Muscle layer of colon (tissue), 2 donors: ENCODE measurements around the gene CMIP.
A peak's percentile ranks its signal among the peaks of the same experiment; 100 is the strongest.
"Not testable (repeated sequence)": the region's sequence is repeated elsewhere in the genome, so short reads cannot be mapped to it uniquely, and the experiment has no call there.

ENCODE experiments used
- H3K27ac ChIP-seq: one replicate; pipeline ENCODE4 v1.7.0; 2013; ENCODE audit warnings: low read depth, mild to moderate bottlenecking, low read length, moderate library complexity
- H3K27me3 ChIP-seq, 2 donors: one replicate each; pipeline ENCODE4 v1.7.0; 2013; ENCODE audit warnings: low read length in 2 of 2, mild to moderate bottlenecking in 2 of 2; ENCODE audit not compliant: insufficient read depth in 2 of 2, control insufficient read depth in 1 of 2
- H3K36me3 ChIP-seq: one replicate; pipeline ENCODE4 v1.7.0; 2013; ENCODE audit warnings: mild to moderate bottlenecking, low read length; ENCODE audit not compliant: insufficient read depth
- H3K4me1 ChIP-seq: one replicate; pipeline ENCODE4 v1.7.0; 2013; ENCODE audit warnings: mild to moderate bottlenecking, low read length; ENCODE audit not compliant: insufficient read depth
- H3K4me3 ChIP-seq, 2 donors: one replicate each; pipeline ENCODE4 v1.7.0; 2013; ENCODE audit warnings: low read length in 2 of 2, low read depth in 1 of 2, mild to moderate bottlenecking in 1 of 2, moderate library complexity in 1 of 2
- H3K9ac ChIP-seq: one replicate; pipeline ENCODE4 v1.7.0; 2013; ENCODE audit warnings: low read length
- H3K9me3 ChIP-seq: one replicate; pipeline ENCODE4 v1.7.0; 2013; ENCODE audit warnings: mild to moderate bottlenecking, low read length
- donor health status: abdominal sarcoma.
- donor health status: Adenocarcinoma of cecum.

The CMIP gene

DNA sequence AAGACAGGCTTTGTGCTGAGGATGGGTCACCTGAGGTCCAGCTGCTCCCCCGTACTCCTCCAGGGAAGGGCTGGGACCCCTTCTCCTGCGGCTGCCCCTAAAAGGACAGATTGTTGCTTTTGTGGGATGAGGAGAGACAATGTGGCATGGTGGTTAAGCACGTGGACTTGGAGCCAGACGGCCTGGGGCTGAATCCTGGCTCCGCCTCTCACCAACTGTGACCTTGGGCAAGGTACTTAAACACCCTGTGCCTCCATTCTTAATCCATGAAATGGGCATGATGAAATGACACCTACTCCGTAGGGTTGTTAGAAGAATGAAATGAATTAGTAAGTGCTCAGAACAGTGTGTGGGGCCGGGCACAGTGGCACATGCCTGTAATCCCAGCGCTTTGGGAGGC is 294.9 kb downstream of the CMIP start:
- Histone ChIP-seq H3K27me3 (no peaks in the 10 kb centered on the region), H3K27ac (no peak overlapping the region), H3K4me3 (no peak overlapping the region), H3K9ac (no peak overlapping the region), H3K36me3 (no peaks in the 10 kb centered on the region), H3K4me1 (peaks cover 10% of the 10 kb centered on the region), H3K9me3 (no peaks in the 10 kb centered on the region)

DNA sequence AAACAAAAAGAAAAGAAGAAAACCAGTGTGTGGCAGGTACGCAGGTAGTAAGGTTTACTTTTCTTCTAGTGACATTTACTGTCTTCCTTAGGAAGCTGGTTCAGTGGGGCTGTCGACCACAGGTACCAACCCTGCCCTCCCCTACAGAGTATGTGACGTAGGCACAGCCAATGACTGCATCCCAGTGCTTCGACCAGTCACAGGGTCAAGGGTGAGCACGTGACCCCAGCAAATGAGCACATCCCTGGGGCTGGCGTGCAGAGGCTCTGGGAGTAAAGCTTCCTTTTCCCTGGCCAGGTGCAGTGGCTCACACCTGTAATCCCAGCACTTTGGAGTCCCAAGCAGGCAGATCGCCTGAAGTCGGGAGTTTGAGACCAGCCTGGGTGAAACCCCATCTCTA is 295.6 kb downstream of the CMIP start:
- Histone ChIP-seq H3K9me3 (no peaks in the 10 kb centered on the region), H3K9ac (no peak overlapping the region), H3K4me3 (no peak overlapping the region), H3K27ac (no peak overlapping the region), H3K27me3 (no peaks in the 10 kb centered on the region), H3K36me3 (no peaks in the 10 kb centered on the region), H3K4me1 (peaks cover 10% of the 10 kb centered on the region)

DNA sequence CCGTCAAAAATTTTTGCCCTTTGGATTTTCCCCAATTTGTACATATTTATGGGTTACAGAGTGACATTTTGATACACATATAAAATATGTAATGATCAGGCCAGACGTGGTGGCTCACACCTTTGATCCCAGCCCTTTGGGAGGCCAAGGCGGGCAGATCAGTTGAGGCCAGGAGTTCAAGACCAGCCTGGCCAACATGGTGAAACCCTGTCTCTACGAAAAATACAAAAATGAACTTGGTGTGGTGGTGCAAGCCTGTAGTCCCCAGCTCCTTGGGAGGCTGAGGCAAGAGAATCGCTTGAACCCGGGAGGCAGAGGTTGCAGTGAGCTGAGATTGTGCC is 296.8 kb downstream of the CMIP start:
- not testable (repeated sequence) for H3K27me3 ChIP-seq, H3K9ac ChIP-seq, H3K27ac ChIP-seq, H3K36me3 ChIP-seq, H3K9me3 ChIP-seq, H3K4me3 ChIP-seq
- peaks cover 17% of the 10 kb centered on the region for H3K4me1 ChIP-seq

DNA sequence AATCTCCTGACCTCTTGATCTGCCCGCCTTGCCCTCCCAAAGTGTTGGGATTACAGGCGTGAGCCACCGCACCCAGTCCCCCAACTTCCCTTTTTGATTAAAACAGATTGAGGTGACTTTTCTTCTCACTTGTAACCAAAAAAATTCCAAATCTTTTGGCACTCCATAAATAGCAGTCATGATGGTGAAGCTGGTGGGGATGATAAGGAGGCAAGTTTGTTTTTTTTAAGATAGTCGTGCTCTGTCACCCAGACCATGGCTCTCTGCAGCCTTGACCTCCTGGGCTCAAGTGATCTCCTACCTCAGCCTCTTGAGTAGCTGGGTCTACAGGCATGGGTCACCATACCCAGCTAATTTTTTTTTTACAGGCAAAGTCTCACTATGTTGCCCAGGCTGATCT is 299.8 kb downstream of the CMIP start:
- H3K27ac ChIP-seq, result no peak overlapping the region
- no peak overlapping the region for H3K9ac ChIP-seq
- no peaks in the 10 kb centered on the region for H3K36me3 ChIP-seq
- H3K4me3 ChIP-seq, result no peak overlapping the region
- no peaks in the 10 kb centered on the region for H3K27me3 ChIP-seq
- peaks cover 11% of the 10 kb centered on the region for H3K4me1 ChIP-seq
- H3K9me3 ChIP-seq, result no peaks in the 10 kb centered on the region

DNA sequence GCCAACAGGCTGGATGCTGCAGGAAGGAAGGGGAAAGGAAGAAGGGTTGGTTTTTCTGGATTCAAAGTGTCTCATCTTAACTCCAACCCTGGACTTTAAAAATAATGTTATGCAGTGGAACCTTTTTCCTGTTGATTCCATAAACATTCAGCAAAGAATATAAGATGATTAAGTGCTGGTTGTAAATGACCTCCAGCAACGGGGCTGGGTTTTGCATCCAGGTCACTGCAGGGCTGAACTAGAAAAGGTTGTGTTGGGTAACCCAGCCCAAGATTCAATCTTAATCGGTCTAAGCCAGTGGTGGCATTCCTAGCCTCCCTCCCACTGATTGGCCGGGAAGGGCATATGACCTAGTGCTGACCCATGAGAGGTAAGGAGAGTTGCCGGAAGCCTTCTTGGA is 300.3 kb downstream of the CMIP start:
- Histone ChIP-seq H3K27me3 (no peaks in the 10 kb centered on the region), H3K9me3 (no peaks in the 10 kb centered on the region), H3K4me3 (no peak overlapping the region), H3K4me1 (peaks cover 11% of the 10 kb centered on the region), H3K27ac (no peak overlapping the region), H3K9ac (no peak overlapping the region), H3K36me3 (no peaks in the 10 kb centered on the region)

DNA sequence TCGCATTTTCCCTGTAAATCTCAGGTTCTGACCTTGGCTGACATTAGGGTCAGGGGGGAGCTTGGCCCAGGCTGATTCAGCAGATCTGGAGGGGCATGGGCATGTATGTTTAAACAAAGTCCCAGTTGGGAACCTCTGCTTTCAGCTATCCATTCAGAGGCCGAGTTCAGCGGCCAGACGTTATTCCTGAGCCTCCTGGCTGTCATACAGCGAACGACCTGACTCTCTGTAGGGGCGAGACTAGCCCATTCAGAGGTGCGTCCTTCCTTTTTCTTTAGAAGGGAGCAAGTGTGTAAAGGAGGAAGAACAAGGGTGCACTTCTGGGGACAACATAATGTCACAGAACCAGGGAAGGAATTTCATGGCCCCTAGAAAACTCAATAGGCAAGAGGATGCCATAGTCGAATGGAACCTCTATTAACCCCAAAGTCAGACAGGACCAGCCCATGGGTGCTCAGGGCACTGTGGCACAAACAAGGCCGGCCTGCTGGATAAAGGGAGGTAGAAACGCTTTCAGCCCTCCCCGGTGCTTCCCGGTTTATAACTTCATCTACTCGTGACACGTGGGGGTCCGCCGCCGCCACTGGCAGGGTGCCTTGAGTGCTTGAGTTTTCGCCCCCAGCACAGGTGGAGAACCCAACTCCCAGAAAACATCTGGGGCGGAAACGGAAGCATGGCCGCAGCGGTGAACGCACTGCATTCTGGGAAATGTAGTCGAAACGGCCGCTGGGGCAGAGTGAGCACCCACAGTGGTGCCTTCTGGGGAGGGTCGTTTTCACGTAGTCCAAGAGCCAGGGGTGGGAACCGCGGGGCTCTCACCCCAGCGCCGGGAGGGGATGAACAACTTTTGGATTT is 301.3 kb downstream of the CMIP start:
- Histone ChIP-seq H3K4me3 (peak overlapping the region; percentile 37 to 69), H3K9ac (no peak overlapping the region), H3K9me3 (no peaks in the 10 kb centered on the region), H3K27me3 (no peaks in the 10 kb centered on the region), H3K27ac (no peak overlapping the region), H3K36me3 (no peaks in the 10 kb centered on the region), H3K4me1 (peaks cover 11% of the 10 kb centered on the region)

DNA sequence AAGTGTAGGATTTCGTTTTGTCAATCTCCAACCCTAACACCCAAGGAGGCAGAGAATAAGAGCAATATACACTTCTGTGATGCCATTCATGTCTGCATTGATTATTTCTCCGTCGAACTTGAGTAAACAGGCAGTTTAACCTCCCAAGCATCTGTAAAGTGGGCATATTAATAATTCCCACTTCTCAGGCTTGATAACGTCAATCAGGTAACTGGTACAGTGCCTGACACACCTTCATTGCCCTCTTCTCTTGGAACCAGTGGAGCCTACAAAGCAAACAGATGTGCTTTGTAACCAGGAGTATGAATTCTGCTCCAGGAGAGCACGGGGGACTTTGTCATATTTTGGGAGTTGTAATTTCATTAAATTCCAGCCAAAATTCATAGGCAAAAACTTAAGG is 302.0 kb downstream of the CMIP start:
- Histone ChIP-seq H3K36me3 (no peaks in the 10 kb centered on the region), H3K9ac (no peak overlapping the region), H3K4me1 (peaks cover 11% of the 10 kb centered on the region), H3K27ac (no peak overlapping the region), H3K9me3 (no peaks in the 10 kb centered on the region), H3K4me3 (peak overlapping the region; percentile 37 to 69), H3K27me3 (no peaks in the 10 kb centered on the region)

DNA sequence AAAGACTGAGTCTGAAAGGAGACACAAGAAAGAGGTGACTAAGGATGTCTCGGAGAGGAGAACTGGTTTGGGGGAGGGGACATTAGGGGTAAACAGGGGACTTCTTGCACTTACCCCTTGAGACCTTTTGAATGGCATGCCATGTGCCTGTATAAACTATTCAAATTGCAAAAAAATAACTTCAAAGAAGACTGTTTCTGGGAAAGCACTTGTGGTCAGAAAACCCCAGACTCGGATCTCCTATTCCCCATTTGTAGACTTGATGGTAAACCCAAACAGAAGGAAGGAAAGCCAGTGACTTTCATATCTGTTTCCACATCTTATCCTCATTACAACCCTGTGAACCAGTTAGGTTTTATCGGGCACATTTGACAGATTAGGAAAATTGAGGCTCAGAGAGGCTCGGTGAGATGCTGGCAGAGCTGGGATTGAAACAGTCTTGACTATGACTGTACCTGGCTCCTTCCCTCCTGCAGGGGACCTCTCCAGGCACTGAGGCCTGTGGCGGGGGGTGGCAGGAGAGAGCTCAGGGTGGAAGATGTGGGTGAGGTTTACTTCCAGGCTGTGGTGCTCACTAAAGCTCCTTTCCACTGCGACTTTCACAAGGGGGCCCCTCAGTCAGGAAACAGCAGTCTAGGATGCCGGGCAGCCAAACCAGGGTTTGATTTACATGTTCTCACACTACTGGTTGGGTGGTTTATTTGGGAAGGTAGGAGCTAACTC is 304.0 kb downstream of the CMIP start:
- no peak overlapping the region for H3K9ac ChIP-seq
- H3K27ac ChIP-seq, result no peak overlapping the region
- peaks cover 11% of the 10 kb centered on the region for H3K4me1 ChIP-seq
- H3K27me3 ChIP-seq, result no peaks in the 10 kb centered on the region
- H3K36me3 ChIP-seq, result no peaks in the 10 kb centered on the region
- no peaks in the 10 kb centered on the region for H3K9me3 ChIP-seq
- no peak overlapping the region for H3K4me3 ChIP-seq

DNA sequence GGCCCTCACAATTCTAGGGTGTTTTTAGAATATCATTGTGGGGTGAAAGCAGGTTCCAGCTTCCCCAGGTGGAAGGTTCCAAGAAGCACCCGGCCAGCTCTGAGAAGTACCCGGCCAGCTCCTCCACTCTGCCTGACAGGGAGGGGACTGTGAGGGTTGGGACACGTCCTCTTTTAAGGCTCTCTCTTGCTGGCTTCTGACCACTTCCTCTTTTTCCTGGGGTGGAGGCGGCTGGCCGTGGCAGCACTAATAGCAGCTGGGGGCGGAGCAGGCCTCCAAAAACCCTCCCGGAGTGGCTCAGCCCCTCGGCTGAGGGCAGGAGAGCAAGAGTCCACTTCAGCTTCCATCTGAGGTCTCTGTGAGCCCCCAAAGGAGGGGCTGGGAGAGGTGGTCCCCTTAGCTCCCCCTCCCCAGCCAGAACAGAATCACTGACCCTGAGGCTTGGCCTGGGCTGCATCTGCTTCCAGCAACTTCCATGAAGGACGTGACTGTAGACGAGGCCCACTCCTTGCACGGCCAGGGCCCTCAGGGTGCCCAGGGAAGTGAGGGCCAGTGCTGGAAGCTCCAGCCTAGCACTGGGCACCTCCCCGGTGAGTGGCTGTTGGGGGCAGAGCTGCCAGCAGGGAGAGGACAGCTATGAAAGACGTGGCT is 307.7 kb downstream of the CMIP start:
- no peaks in the 10 kb centered on the region for H3K9me3 ChIP-seq
- H3K9ac ChIP-seq, result no peak overlapping the region
- no peaks in the 10 kb centered on the region for H3K4me1 ChIP-seq
- H3K36me3 ChIP-seq, result no peaks in the 10 kb centered on the region
- H3K27ac ChIP-seq, result no peak overlapping the region
- H3K27me3 ChIP-seq, result no peaks in the 10 kb centered on the region
- H3K4me3 ChIP-seq, result no peak overlapping the region

DNA sequence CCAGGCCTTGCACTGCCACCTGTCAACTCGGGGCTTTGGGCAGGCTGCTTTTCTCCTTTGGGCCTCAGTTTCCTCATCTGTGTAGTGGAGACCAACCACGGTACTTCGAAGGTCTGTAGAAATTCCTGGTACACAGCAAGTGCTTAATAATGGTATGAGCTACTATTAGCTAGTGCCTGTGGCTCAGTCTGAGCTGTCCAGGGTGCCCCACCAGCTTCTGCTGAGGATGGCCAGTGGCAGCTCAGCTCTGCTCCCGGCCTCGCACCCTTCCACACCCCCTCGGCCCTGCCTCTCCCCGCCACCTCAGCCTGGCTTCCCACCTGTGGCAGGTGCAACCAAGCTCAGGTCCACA is 308.2 kb downstream of the CMIP start:
- Histone ChIP-seq H3K27me3 (no peaks in the 10 kb centered on the region), H3K4me3 (no peak overlapping the region), H3K9ac (no peak overlapping the region), H3K9me3 (no peaks in the 10 kb centered on the region), H3K4me1 (no peaks in the 10 kb centered on the region), H3K36me3 (no peaks in the 10 kb centered on the region), H3K27ac (no peak overlapping the region)

DNA sequence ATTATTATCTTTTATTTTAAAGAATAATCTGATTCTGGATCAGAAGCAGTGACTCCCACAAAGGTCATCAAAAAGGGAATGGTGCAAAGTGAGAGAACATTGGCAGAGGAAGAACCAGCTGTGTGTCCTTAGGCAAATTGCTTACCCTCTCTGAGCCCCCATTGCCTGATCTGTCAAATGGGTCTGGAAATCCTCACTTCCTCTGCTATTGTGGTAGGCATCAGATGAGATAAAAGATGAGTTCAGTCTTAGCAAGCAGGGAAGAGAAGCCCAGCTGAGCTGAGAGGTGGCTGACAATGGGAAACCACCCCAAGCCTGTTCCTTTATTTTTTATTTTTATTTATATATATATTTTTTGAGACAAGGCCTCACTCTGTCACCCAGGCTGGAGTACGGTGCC is 310.2 kb downstream of the CMIP start:
- H3K4me1 ChIP-seq, result no peaks in the 10 kb centered on the region
- H3K4me3 ChIP-seq, result no peak overlapping the region
- H3K27ac ChIP-seq, result no peak overlapping the region
- H3K9me3 ChIP-seq, result no peaks in the 10 kb centered on the region
- H3K9ac ChIP-seq, result no peak overlapping the region
- no peaks in the 10 kb centered on the region for H3K27me3 ChIP-seq
- H3K36me3 ChIP-seq, result no peaks in the 10 kb centered on the region
